Gastrocnemius medialis (tissue), 4 donors: Measurements from ENCODE around the gene GABARAPL2.

Source experiments
- POLR2A ChIP-seq, 2 donors: fragments of 450-650 bp; IDR thresholded peaks; one replicate each; pipeline ENCODE4 v1.6.1; 2017; ENCODE audit warnings: antibody characterized with exemption in 2 of 2, mild to moderate bottlenecking in 2 of 2, moderate library complexity in 2 of 2
- TF ChIP-seq, protein P1 (sequence below), 5 experiments: fragments of 450-650 bp in 3 of 5; fragments of 200-600 bp in 2 of 5; sonication (generic) in 2 of 5; IDR thresholded peaks in 4 of 5; conservative IDR thresholded peaks in 1 of 5; 1 replicate in 4 of 5; 2 replicates in 1 of 5; pipeline ENCODE4 v1.5.1; 2016 to 2019; ENCODE audit warnings: antibody characterized with exemption in 5 of 5, mild to moderate bottlenecking in 3 of 5, moderate library complexity in 3 of 5

DNA sequence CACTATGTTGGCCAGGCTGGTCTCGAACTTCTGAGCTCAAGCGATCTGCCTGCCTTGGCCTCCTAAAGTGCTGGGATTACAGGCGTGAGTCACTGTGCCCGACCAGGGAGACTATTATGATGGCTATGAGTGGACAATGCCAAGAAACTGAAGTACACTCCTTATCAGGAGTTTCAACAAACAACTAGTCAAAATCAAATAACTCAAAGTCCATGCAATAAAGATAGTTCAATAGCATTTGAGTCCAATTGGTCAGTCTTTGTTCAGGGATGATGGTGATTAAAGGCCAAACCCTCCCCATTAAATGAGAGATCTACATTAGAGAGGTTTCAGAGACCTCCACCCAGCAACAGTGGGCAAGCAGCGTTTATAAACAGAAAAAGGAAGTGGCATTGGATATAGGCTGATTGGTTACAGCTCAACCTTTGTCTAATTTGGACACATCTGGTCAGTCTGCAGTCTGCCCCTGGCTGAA lies 38.3 kb upstream of the GABARAPL2 start:
- TF ChIP-seq, protein P1, sequence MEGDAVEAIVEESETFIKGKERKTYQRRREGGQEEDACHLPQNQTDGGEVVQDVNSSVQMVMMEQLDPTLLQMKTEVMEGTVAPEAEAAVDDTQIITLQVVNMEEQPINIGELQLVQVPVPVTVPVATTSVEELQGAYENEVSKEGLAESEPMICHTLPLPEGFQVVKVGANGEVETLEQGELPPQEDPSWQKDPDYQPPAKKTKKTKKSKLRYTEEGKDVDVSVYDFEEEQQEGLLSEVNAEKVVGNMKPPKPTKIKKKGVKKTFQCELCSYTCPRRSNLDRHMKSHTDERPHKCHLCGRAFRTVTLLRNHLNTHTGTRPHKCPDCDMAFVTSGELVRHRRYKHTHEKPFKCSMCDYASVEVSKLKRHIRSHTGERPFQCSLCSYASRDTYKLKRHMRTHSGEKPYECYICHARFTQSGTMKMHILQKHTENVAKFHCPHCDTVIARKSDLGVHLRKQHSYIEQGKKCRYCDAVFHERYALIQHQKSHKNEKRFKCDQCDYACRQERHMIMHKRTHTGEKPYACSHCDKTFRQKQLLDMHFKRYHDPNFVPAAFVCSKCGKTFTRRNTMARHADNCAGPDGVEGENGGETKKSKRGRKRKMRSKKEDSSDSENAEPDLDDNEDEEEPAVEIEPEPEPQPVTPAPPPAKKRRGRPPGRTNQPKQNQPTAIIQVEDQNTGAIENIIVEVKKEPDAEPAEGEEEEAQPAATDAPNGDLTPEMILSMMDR (IDR thresholded peaks at IDR 0.05 in 4 of 5, conservative IDR thresholded peaks at IDR 0.05 in 1 of 5) = no peak
- no peak for TF ChIP-seq POLR2A (IDR thresholded peaks at IDR 0.05)
